ENCODE data around the gene SLC16A12.

The SLC16A12 gene

DNA sequence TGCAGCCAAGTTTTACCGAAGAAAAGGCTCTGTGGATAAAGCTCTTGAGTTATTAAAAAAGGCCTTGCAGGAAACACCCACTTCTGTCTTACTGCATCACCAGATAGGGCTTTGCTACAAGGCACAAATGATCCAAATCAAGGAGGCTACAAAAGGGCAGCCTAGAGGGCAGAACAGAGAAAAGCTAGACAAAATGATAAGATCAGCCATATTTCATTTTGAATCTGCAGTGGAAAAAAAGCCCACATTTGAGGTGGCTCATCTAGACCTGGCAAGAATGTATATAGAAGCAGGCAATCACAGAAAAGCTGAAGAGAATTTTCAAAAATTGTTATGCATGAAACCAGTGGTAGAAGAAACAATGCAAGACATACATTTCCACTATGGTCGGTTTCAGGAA lies 132.4 kb downstream of the SLC16A12 start:
- no peak overlapping the region for H3K9ac ChIP-seq (ENCODE audit: low read length)
- H4K20me1 ChIP-seq (ENCODE audit: insufficient read depth, low read length) = no peaks in the 10 kb centered on the region
- H3K27ac ChIP-seq (ENCODE audit: low read depth, low read length, poor library complexity, severe bottlenecking) = no peak overlapping the region
- H3F3A ChIP-seq (ENCODE audit: insufficient read depth, low read length) = no peaks in the 10 kb centered on the region
- no peak for TF ChIP-seq EZH2 (IDR thresholded peaks at IDR 0.05; ENCODE audit: borderline replicate concordance, low read length)
- TF ChIP-seq, protein P1, sequence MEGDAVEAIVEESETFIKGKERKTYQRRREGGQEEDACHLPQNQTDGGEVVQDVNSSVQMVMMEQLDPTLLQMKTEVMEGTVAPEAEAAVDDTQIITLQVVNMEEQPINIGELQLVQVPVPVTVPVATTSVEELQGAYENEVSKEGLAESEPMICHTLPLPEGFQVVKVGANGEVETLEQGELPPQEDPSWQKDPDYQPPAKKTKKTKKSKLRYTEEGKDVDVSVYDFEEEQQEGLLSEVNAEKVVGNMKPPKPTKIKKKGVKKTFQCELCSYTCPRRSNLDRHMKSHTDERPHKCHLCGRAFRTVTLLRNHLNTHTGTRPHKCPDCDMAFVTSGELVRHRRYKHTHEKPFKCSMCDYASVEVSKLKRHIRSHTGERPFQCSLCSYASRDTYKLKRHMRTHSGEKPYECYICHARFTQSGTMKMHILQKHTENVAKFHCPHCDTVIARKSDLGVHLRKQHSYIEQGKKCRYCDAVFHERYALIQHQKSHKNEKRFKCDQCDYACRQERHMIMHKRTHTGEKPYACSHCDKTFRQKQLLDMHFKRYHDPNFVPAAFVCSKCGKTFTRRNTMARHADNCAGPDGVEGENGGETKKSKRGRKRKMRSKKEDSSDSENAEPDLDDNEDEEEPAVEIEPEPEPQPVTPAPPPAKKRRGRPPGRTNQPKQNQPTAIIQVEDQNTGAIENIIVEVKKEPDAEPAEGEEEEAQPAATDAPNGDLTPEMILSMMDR (IDR thresholded peaks at IDR 0.05; ENCODE audit: low read length) = no peak
- H3K79me2 ChIP-seq (ENCODE audit: insufficient read depth, low read length) = no peaks in the 10 kb centered on the region
- no peaks in the 10 kb centered on the region for H3K9me3 ChIP-seq (ENCODE audit: low read length)
- no peaks in the 10 kb centered on the region for H3K36me3 ChIP-seq (ENCODE audit: insufficient read depth, low read length)
- no peaks in the 10 kb centered on the region for H3K4me1 ChIP-seq (ENCODE audit: insufficient read depth, low read length, severe bottlenecking)
- H3K4me3 ChIP-seq (ENCODE audit: low read depth, low read length, poor library complexity, severe bottlenecking) = no peak overlapping the region
- no peaks in the 10 kb centered on the region for H3K9me2 ChIP-seq (ENCODE audit: low read depth, low read length)
- no peak overlapping the region for H2AFZ ChIP-seq (ENCODE audit: low read length)
- H3K4me2 ChIP-seq (ENCODE audit: low read length) = no peak overlapping the region
- H3K27me3 ChIP-seq (ENCODE audit: insufficient read depth, low read length) = no peaks in the 10 kb centered on the region

DNA sequence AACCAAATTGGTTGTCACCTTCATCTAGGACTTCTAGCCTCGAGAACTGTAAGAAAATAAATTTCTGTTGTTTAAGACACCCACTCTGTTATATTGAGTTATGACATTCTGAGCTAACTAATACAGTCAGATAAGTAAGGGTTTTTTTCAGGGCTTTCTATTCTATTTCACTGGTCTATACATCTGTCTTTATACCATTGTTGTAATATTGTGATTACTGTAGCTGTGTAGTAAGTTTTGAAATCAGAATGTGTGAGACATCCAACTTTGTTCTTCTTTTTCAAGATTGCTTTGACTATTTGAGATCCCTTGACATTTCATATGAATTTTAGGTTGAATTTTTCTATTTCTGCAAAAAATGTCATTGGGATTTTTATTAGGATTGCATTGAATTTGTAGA lies 135.4 kb downstream of the SLC16A12 start:
- no peaks in the 10 kb centered on the region for H3K4me1 ChIP-seq (ENCODE audit: insufficient read depth, low read length, severe bottlenecking)
- H3K36me3 ChIP-seq (ENCODE audit: insufficient read depth, low read length) = no peaks in the 10 kb centered on the region; the same call in 1 of the 2 replicates
- no peak overlapping the region for H3K27ac ChIP-seq (ENCODE audit: low read depth, low read length, poor library complexity, severe bottlenecking)
- H3K27me3 ChIP-seq (ENCODE audit: insufficient read depth, low read length) = no peaks in the 10 kb centered on the region
- no peaks in the 10 kb centered on the region for H4K20me1 ChIP-seq (ENCODE audit: insufficient read depth, low read length)
- H3K9ac ChIP-seq (ENCODE audit: low read length) = no peak overlapping the region
- H3K9me2 ChIP-seq (ENCODE audit: low read depth, low read length) = no peaks in the 10 kb centered on the region
- no peak overlapping the region for H3K4me2 ChIP-seq (ENCODE audit: low read length)
- no peaks in the 10 kb centered on the region for H3K79me2 ChIP-seq (ENCODE audit: insufficient read depth, low read length)
- no peaks in the 10 kb centered on the region for H3F3A ChIP-seq (ENCODE audit: insufficient read depth, low read length)
- TF ChIP-seq, protein P1 (IDR thresholded peaks at IDR 0.05; ENCODE audit: low read length) = no peak
- no peak for TF ChIP-seq EZH2 (IDR thresholded peaks at IDR 0.05; ENCODE audit: borderline replicate concordance, low read length)
- no peaks in the 10 kb centered on the region for H3K9me3 ChIP-seq (ENCODE audit: low read length)
- no peak overlapping the region for H3K4me3 ChIP-seq (ENCODE audit: low read depth, low read length, poor library complexity, severe bottlenecking)
- H2AFZ ChIP-seq (ENCODE audit: low read length) = no peak overlapping the region

DNA sequence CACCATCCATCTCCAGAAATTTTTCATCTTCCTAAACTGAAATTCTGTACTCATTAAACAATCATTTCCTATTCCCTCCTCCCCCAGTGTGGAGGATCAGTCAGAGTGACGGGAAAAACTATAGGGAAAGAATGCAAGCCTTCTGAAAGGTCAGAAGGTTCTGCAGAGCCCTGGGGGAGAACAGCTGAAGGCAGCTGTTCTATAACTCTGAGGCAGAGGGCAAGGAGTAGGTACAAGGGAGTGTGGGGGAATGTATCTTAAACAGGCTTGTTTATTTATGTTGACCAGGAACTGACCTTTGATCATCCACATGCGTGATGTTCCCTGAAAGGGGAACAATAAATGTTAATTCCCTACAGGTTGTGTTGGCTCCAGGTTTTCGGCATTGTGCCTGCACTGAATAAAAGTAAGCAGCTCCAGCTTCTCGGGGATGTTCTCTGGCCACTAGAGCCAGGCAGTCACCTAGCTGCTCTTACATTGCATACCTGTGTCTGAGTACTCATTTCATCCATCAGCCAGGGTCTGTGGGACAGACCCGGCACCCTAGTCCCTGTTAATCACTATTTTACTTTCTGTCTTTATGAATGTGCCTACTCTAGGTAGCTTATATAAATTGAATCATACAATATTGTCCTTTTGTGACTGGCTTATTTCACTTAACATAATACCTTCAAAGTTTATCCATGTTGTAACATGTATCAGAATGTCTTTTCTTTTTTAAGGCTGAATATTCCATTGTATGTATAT lies 137.2 kb downstream of the SLC16A12 start:
- Histone ChIP-seq H3K9me3 (ENCODE audit: low read length) (no peaks in the 10 kb centered on the region), H3K4me2 (ENCODE audit: low read length) (no peak overlapping the region), H3K79me2 (ENCODE audit: insufficient read depth, low read length) (no peaks in the 10 kb centered on the region), H3K27me3 (ENCODE audit: insufficient read depth, low read length) (no peaks in the 10 kb centered on the region), H3K4me3 (ENCODE audit: low read depth, low read length, poor library complexity, severe bottlenecking) (no peak overlapping the region), H3K27ac (ENCODE audit: low read depth, low read length, poor library complexity, severe bottlenecking) (no peak overlapping the region), H2AFZ (ENCODE audit: low read length) (no peak overlapping the region), H3K9ac (ENCODE audit: low read length) (no peak overlapping the region), H4K20me1 (ENCODE audit: insufficient read depth, low read length) (no peaks in the 10 kb centered on the region), H3K36me3 (ENCODE audit: insufficient read depth, low read length) (no peaks in the 10 kb centered on the region; the same call in 1 of the 2 replicates), H3F3A (ENCODE audit: insufficient read depth, low read length) (no peaks in the 10 kb centered on the region), H3K4me1 (ENCODE audit: insufficient read depth, low read length, severe bottlenecking) (no peaks in the 10 kb centered on the region), H3K9me2 (ENCODE audit: low read depth, low read length) (no peaks in the 10 kb centered on the region)
- no peak for TF ChIP-seq EZH2 (IDR thresholded peaks at IDR 0.05; ENCODE audit: borderline replicate concordance, low read length)
- TF ChIP-seq, protein P1 (IDR thresholded peaks at IDR 0.05; ENCODE audit: low read length) = no peak

Data from OCI-LY1 (cell line).